ENCODE data around the gene SMIM28. TPM values are rescaled to one million over a fixed set of nuclear protein-coding genes. Genes with fewer than 3 reads are reported as not detected.

The SMIM28 gene
- total RNA-seq, 1 donor = not detected

DNA sequence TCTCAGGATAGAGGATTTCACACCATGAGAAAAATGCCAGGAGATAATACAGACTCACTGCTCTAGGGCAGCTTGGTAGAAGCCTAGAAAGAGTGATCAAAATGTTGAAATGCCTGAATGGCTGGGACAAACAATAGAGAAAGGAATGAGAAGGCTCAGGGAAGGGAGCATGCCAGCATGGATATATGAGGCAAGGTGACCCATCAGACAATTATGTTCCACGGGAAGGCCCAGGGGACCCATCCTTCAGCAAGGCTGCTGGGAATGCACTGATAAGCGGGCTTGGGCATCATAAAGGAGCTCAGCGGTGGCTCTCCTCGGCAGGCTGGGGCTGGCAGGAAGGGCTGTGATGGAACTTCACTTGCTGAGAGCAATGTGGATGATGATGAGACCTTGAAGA lies 38.5 kb downstream of the SMIM28 start:
- TF ChIP-seq, protein P1, sequence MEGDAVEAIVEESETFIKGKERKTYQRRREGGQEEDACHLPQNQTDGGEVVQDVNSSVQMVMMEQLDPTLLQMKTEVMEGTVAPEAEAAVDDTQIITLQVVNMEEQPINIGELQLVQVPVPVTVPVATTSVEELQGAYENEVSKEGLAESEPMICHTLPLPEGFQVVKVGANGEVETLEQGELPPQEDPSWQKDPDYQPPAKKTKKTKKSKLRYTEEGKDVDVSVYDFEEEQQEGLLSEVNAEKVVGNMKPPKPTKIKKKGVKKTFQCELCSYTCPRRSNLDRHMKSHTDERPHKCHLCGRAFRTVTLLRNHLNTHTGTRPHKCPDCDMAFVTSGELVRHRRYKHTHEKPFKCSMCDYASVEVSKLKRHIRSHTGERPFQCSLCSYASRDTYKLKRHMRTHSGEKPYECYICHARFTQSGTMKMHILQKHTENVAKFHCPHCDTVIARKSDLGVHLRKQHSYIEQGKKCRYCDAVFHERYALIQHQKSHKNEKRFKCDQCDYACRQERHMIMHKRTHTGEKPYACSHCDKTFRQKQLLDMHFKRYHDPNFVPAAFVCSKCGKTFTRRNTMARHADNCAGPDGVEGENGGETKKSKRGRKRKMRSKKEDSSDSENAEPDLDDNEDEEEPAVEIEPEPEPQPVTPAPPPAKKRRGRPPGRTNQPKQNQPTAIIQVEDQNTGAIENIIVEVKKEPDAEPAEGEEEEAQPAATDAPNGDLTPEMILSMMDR (IDR thresholded peaks at IDR 0.05; ENCODE audit: extremely low read depth, low read depth, low read length) = no peak
- Histone ChIP-seq H3K4me2 (ENCODE audit: insufficient read depth, low read length) (no peak overlapping the region), H2AFZ (ENCODE audit: low read length) (no peak overlapping the region), H3K4me3 (ENCODE audit: insufficient read depth, low read length) (no peak overlapping the region), H3K27me3 (ENCODE audit: insufficient read depth, low read length) (no peaks in the 10 kb centered on the region), H3K4me1 (ENCODE audit: insufficient read depth, low read length) (peaks cover 6% of the 10 kb centered on the region), H3K27ac (ENCODE audit: low read depth, low read length) (no peak overlapping the region), H4K20me1 (ENCODE audit: insufficient read depth, low read length) (no peaks in the 10 kb centered on the region), H3K36me3 (ENCODE audit: insufficient read depth, low read length) (peaks cover 18% of the 10 kb centered on the region), H3K9me3 (ENCODE audit: low read depth, low read length) (no peaks in the 10 kb centered on the region), H3K79me2 (ENCODE audit: insufficient read depth, low read length) (no peaks in the 10 kb centered on the region)
- DNase-seq (ENCODE audit: insufficient read length, low spot score, missing footprints) = no peak

DNA sequence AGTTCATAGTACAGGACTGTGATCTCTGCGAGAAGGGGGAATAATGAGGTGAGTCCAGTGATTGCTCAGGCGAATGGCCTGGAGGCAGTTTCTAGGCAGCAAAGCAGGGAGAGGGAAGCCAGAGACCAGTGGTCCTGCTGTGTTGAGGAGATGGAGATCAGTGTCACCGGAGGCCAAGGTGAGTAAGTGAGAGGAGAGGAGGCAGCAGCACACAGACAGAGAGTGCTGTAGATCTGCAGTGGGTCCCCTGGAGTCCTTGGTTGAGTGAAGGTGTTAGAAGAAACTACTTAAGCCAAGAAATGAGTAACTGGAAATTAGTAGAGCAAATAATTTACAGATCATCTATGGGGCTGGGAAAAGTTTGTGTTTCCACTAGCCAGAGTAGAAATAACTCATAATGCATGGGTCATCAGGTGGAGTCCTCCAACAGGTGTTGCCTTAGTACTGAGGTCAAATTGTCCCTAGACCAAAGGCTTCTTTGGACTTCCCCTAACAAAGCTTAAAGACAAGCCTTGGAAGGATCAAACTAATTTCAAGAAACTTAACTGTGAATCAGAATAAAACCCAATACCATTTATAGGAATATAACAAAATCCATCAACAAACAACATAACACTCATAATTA lies 39.9 kb downstream of the SMIM28 start:
- TF ChIP-seq, protein P1 (IDR thresholded peaks at IDR 0.05; ENCODE audit: extremely low read depth, low read depth, low read length) = no peak
- H3K9me3 ChIP-seq (ENCODE audit: low read depth, low read length) = no peaks in the 10 kb centered on the region
- no peak overlapping the region for H3K4me2 ChIP-seq (ENCODE audit: insufficient read depth, low read length)
- DNase-seq (ENCODE audit: insufficient read length, low spot score, missing footprints) = no peak
- no peaks in the 10 kb centered on the region for H3K79me2 ChIP-seq (ENCODE audit: insufficient read depth, low read length)
- peaks cover 14% of the 10 kb centered on the region for H3K36me3 ChIP-seq (ENCODE audit: insufficient read depth, low read length)
- no peaks in the 10 kb centered on the region for H3K4me1 ChIP-seq (ENCODE audit: insufficient read depth, low read length)
- no peaks in the 10 kb centered on the region for H3K27me3 ChIP-seq (ENCODE audit: insufficient read depth, low read length)
- no peak overlapping the region for H3K4me3 ChIP-seq (ENCODE audit: insufficient read depth, low read length)
- no peak overlapping the region for H3K27ac ChIP-seq (ENCODE audit: low read depth, low read length)
- no peak overlapping the region for H2AFZ ChIP-seq (ENCODE audit: low read length)
- H4K20me1 ChIP-seq (ENCODE audit: insufficient read depth, low read length) = no peaks in the 10 kb centered on the region

DNA sequence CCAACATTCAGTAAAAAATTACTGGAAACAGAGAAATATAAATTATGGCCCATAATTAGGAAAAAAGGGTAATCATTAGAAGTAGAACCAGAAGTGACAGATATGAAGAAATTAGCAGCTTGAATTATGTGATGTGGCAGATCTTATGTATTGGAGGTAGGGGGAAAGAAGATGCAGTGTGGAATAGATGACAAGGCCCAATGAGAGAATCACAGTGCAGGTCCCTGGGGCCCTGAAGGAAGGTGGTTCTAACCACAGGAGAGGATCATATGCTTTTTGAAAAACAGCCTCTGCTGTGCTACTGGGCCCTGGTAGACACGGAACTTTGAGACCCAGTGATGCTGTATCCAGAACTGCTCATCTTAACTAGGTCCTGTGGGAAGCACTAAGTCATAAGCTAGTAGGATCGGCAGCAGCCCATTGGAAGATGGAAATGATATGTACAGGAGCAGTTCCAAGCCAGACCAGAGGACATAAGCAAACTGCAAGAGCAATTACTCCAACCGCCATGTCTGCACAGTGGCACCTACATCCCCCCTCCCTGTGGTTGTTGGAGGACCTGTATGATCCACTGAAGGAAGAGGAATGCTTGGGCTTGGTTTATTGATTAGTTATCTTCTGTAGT lies 40.5 kb downstream of the SMIM28 start:
- Histone ChIP-seq H3K36me3 (ENCODE audit: insufficient read depth, low read length) (peaks cover 7% of the 10 kb centered on the region), H3K79me2 (ENCODE audit: insufficient read depth, low read length) (no peaks in the 10 kb centered on the region), H2AFZ (ENCODE audit: low read length) (no peak overlapping the region), H3K27me3 (ENCODE audit: insufficient read depth, low read length) (no peaks in the 10 kb centered on the region), H3K4me3 (ENCODE audit: insufficient read depth, low read length) (no peak overlapping the region), H3K27ac (ENCODE audit: low read depth, low read length) (no peak overlapping the region), H3K4me1 (ENCODE audit: insufficient read depth, low read length) (no peaks in the 10 kb centered on the region), H3K9me3 (ENCODE audit: low read depth, low read length) (no peaks in the 10 kb centered on the region), H3K4me2 (ENCODE audit: insufficient read depth, low read length) (no peak overlapping the region), H4K20me1 (ENCODE audit: insufficient read depth, low read length) (no peaks in the 10 kb centered on the region)
- TF ChIP-seq, protein P1 (IDR thresholded peaks at IDR 0.05; ENCODE audit: extremely low read depth, low read depth, low read length) = no peak
- DNase-seq (ENCODE audit: insufficient read length, low spot score, missing footprints) = no peak

DNA sequence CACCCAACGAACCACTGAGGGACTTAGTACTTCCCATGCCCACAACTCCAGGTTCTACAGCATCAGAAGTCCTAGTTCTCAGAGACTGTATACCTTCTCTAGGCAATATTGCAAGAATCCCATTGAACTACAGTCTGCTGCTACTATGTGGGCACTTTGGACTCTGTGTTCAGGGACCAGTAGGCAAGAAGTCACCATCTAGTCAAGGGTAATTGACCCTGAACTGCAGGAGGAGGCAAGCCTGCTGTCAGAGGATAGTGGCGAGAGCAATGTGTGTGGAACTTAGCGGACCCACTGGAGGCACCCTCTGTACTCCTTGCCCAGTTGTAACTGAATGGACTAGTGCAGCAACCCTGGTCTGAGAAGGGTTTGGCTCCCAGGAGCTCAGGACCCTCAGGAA lies 42.1 kb downstream of the SMIM28 start:
- Histone ChIP-seq H3K36me3 (ENCODE audit: insufficient read depth, low read length) (no peaks in the 10 kb centered on the region), H3K79me2 (ENCODE audit: insufficient read depth, low read length) (no peaks in the 10 kb centered on the region), H4K20me1 (ENCODE audit: insufficient read depth, low read length) (no peaks in the 10 kb centered on the region), H3K4me1 (ENCODE audit: insufficient read depth, low read length) (no peaks in the 10 kb centered on the region), H3K4me2 (ENCODE audit: insufficient read depth, low read length) (no peak overlapping the region), H3K27me3 (ENCODE audit: insufficient read depth, low read length) (no peaks in the 10 kb centered on the region), H3K4me3 (ENCODE audit: insufficient read depth, low read length) (no peak overlapping the region), H3K9me3 (ENCODE audit: low read depth, low read length) (no peaks in the 10 kb centered on the region), H2AFZ (ENCODE audit: low read length) (no peak overlapping the region), H3K27ac (ENCODE audit: low read depth, low read length) (no peak overlapping the region)
- no peak for DNase-seq (ENCODE audit: insufficient read length, low spot score, missing footprints)
- TF ChIP-seq, protein P1 (IDR thresholded peaks at IDR 0.05; ENCODE audit: extremely low read depth, low read depth, low read length) = no peak
